Fibroblast of the aortic adventitia (primary cell): ENCODE measurements around the gene CFLAR. TPM values are rescaled to one million over a fixed set of nuclear protein-coding genes. Genes with fewer than 3 reads are reported as not detected.

Experiments
- DNase-seq: peaks from one replicate; pipeline ENCODE4 v3.0.0-alpha.2; 2010; ENCODE audit warnings: low read depth
- H3K4me3 ChIP-seq: 2 replicates; pipeline ENCODE4 v1.5.1; 2011; ENCODE audit warnings: low read depth, mild to moderate bottlenecking, control low read depth, low read length, moderate library complexity
- total RNA-seq: library from RNA; depleted of rRNA; stranded (reverse); fragments of >200 nt; gene quantifications from 2 replicates; pipeline ENCODE4 v1.2.3, GENCODE V29; 2012; ENCODE audit warnings: low replicate concordance
- TF ChIP-seq, protein P1 (sequence below): IDR thresholded peaks from 2 replicates; pipeline ENCODE4 v1.5.1; 2011; ENCODE audit warnings: mild to moderate bottlenecking, low read length, control low read depth, inconsistent platforms; ENCODE audit not compliant: insufficient read depth

Gene CFLAR
- total RNA-seq, 1 donor, result 71.5 TPM

DNA sequence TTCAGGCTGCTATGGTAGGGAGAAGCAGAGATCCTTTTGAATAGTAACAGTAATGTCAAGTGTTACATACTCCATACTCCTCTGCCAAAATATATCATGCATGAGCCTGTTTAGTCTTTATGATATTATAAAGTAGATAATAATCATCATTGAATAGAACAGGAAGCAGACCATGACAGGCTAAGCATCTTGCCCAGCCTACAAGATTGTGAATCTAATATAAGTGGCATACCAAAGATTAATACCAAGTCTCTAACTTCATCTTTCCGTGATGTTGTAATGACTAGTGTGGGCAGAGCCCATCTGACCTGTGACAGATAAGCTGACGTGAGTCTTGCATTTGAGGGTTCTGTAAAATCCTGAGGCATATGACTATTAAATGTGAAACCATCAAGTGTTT is 31.1 kb upstream of the CFLAR start:
- H3K4me3 ChIP-seq, result no peak overlapping the region
- DNase-seq, result no peak
- TF ChIP-seq, protein P1, sequence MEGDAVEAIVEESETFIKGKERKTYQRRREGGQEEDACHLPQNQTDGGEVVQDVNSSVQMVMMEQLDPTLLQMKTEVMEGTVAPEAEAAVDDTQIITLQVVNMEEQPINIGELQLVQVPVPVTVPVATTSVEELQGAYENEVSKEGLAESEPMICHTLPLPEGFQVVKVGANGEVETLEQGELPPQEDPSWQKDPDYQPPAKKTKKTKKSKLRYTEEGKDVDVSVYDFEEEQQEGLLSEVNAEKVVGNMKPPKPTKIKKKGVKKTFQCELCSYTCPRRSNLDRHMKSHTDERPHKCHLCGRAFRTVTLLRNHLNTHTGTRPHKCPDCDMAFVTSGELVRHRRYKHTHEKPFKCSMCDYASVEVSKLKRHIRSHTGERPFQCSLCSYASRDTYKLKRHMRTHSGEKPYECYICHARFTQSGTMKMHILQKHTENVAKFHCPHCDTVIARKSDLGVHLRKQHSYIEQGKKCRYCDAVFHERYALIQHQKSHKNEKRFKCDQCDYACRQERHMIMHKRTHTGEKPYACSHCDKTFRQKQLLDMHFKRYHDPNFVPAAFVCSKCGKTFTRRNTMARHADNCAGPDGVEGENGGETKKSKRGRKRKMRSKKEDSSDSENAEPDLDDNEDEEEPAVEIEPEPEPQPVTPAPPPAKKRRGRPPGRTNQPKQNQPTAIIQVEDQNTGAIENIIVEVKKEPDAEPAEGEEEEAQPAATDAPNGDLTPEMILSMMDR, result no peak

DNA sequence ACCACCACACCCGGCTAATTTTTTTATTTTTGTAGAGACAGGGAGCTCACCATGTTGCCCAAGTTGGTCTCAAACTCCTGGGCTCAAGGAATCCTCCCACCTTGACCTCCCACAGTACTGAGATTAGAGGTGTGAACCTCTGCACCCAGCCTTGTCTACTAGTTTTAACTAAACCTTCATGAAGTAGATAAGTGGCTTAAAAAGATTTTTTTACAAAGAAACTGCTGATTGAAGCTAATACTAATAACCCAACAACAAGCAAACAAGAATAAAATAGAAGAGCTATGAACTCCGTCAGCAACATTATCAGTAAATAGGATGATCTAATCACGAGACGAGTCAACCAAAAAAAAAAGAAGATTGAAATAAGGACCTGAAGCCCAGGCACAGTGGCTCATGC is 25.4 kb upstream of the CFLAR start:
- TF ChIP-seq, protein P1, result no peak
- no peak for DNase-seq
- H3K4me3 ChIP-seq, result no peak overlapping the region

DNA sequence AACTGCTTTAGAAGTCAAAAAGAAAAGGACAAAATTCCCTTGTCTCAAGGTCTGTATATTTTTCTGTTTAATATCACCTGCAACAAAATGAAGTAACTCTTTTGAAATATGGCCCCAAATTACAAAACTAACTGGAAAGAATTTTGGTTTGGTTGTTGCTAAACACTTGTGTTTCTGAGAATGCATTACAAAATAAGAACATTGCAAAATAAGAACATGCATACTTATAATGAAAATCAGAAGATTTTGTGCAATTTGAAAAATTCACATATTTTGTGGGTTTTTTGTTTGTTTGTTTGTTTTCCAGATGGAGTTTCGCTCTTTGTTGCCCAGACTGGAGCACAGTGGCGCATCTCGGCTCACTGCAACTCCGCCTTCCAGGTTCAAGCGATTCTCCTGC is 22.4 kb upstream of the CFLAR start:
- TF ChIP-seq, protein P1, result no peak
- no peak overlapping the region for H3K4me3 ChIP-seq
- no peak for DNase-seq

DNA sequence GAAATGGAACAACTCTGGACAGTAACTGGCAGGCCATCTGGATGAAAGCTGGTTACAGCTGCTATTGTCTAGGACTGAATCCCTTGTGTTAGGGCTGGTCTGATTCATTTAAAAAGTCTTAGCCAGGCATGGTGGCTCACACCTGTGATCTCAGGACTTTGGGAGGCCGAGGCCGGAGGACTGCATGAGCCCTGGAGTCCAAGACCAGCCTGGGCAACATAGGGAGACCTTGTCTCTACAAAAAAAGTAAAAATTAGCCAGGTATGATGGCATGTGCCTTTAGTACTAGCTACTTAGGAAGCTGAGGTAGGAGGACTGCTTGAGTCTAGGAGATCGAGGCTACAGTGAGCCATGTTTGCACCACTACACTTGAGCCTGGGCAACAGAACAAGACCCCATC is 15.5 kb upstream of the CFLAR start:
- TF ChIP-seq, protein P1, result no peak
- H3K4me3 ChIP-seq, result no peak overlapping the region
- no peak for DNase-seq

DNA sequence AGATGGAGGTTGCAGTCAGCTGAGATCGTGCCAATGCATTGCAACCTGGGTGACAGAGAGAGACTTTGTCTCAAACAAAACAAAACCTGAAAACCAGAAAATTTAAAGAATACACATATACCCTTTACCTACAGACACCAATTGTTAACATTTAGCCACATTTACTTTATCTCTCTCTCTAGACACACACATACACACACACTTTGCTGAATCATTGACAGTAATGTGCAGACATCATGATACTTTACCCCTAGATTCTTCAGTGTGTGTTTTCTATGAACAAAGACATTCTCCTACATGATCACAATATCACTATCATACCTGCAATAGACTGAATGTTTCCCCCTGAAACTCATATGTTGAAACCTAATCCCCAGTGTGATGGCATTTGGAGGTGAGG is 10.2 kb upstream of the CFLAR start:
- H3K4me3 ChIP-seq, result no peak overlapping the region
- no peak for DNase-seq
- TF ChIP-seq, protein P1, result no peak

DNA sequence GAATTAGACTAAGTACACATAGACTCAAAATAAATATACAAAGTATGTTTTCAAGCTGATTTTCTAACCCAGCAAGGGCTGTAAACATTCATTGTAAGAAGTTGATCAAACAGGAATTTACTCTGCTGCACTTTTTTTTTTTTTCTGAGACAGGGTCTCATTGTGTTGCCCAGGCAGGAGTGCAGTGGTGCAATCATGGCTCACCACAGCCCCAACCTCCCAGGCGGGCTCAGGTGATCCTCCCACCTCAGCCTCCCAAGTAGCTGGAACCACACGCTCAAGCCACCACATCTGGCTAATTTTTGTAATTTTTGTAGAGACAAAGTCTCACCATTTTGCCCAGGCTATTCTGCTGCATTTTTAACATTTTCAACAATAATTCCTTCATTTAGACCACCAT is 8.3 kb upstream of the CFLAR start:
- TF ChIP-seq, protein P1, result no peak
- no peak for DNase-seq
- no peak overlapping the region for H3K4me3 ChIP-seq

DNA sequence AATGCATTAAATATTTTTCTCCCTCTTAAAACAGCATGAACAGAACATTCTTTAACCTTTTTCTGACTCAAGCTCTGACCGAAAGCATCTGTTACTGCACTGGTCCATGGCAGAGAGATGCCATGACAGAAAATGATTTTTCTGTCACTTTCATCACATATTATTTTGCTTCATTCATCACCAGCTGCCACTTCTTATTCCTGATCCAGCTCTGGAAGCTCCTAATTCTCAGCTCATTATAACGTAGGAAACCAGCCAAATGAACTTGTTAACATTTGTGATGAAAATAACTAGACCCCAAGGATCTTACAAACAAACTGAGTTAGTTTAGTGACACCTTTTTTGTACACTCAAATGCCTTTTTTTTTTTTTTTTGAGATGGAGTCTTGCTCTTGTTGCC is 7.6 kb upstream of the CFLAR start:
- no peak for DNase-seq
- TF ChIP-seq, protein P1, result no peak
- no peak overlapping the region for H3K4me3 ChIP-seq
